Gastrocnemius medialis (tissue), 4 donors: Measurements from ENCODE around the gene STAMBPL1. TPM values are rescaled to one million over a fixed set of nuclear protein-coding genes. Genes with fewer than 3 reads are reported as not detected.

Source experiments
- ATAC-seq, 2 donors: fragments of 150-250 bp; one replicate each; pipeline ENCODE4 v1.9.1; 2016
- DNase-seq, 2 donors: peaks; one replicate each; pipeline ENCODE4 v3.0.0-alpha.2; 2019
- H3K27ac ChIP-seq, 4 donors: fragments of 200-600 bp; sonication (generic); 1 replicate in 1 of 4; 2 replicates in 3 of 4; pipeline ENCODE4 v1.5.1; 2016 to 2018; ENCODE audit warnings: mild to moderate bottlenecking in 2 of 4, moderate library complexity in 1 of 4
- H3K27me3 ChIP-seq, 3 donors: fragments of 200-600 bp; sonication (generic) in 2 of 3; 1 replicate in 1 of 3; 2 replicates in 2 of 3; pipeline versions ENCODE4 v1.5.1 to v1.6.0; 2016 to 2019; ENCODE audit warnings: mild to moderate bottlenecking in 1 of 3, moderate library complexity in 1 of 3
- H3K36me3 ChIP-seq, 2 donors: fragments of 200-600 bp; sonication (generic) in 1 of 2; one replicate each; pipeline ENCODE4 v1.5.1; 2017 to 2018
- H3K4me1 ChIP-seq, 2 donors: fragments of 200-600 bp; sonication (generic) in 1 of 2; one replicate each; pipeline ENCODE4 v1.5.1; 2016 to 2017; ENCODE audit warnings: mild to moderate bottlenecking in 2 of 2
- H3K4me3 ChIP-seq, 4 donors: fragments of 200-600 bp; sonication (generic) in 3 of 4; 1 replicate in 1 of 4; 2 replicates in 3 of 4; pipeline ENCODE4 v1.5.1; 2016 to 2019; ENCODE audit warnings: mild to moderate bottlenecking in 2 of 4
- H3K9me3 ChIP-seq, 3 donors: fragments of 200-600 bp; sonication (generic) in 2 of 3; 1 replicate in 1 of 3; 2 replicates in 2 of 3; pipeline ENCODE4 v1.5.1; 2016 to 2019
- CTCF ChIP-seq, 5 experiments: fragments of 450-650 bp in 3 of 5; fragments of 200-600 bp in 2 of 5; sonication (generic) in 2 of 5; IDR thresholded peaks in 4 of 5; conservative IDR thresholded peaks in 1 of 5; 1 replicate in 4 of 5; 2 replicates in 1 of 5; pipeline ENCODE4 v1.5.1; 2016 to 2019; ENCODE audit warnings: antibody characterized with exemption in 5 of 5, mild to moderate bottlenecking in 3 of 5, moderate library complexity in 3 of 5
- POLR2A ChIP-seq, 2 donors: fragments of 450-650 bp; IDR thresholded peaks; one replicate each; pipeline ENCODE4 v1.6.1; 2017; ENCODE audit warnings: antibody characterized with exemption in 2 of 2, mild to moderate bottlenecking in 2 of 2, moderate library complexity in 2 of 2
- in situ Hi-C, 4 donors: fragments of 200-750 bp; cut with MboI; loops; one replicate each; pipeline versions ENCODE4 v1.15.0 to v1.8.0; 2017; ENCODE audit warnings: low sequenced_read_pairs in 4 of 4
- intact Hi-C: fragments of 100-400 bp; cut with DNase I; formaldehyde crosslinking; loops from one replicate; pipeline ENCODE4 v1.15.1; 2023; ENCODE audit warnings: low total_unique reads
- total RNA-seq, 4 donors: library from RNA; depleted of rRNA; stranded (reverse); fragments of >200 nt; gene quantifications; one replicate each; pipeline versions ENCODE4 v1.1.0 to v1.2.3, GENCODE V29; 2016

The STAMBPL1 gene
- total RNA-seq, 4 donors from 2014 or later: 0.72 to 1.4 (median 1.0) TPM

- no peak overlapping the region for H3K4me3 ChIP-seq
- TF ChIP-seq POLR2A (IDR thresholded peaks at IDR 0.05) (no peak), CTCF (IDR thresholded peaks at IDR 0.05 in 4 of 5, conservative IDR thresholded peaks at IDR 0.05 in 1 of 5) (no peak)
- in situ Hi-C loops: no loop called here
These were observed 18.7 kb downstream of the STAMBPL1 start for GRCh38 chr10:88898727-88899126.

GRCh38 chr10:88899886-88900285 lies 19.8 kb downstream of the STAMBPL1 start:
- Histone ChIP-seq H3K36me3 (no peaks in the 10 kb centered on the region), H3K9me3 (no peaks in the 10 kb centered on the region), H3K4me3 (no peak overlapping the region), H3K4me1 (peaks cover 0 to 4% of the 10 kb centered on the region in 2 donors), H3K27ac (no peak overlapping the region), H3K27me3 (no peaks in the 10 kb centered on the region)
- ATAC-seq: no peak
- intact Hi-C loops: no loop called here
- in situ Hi-C loops: no loop called here
- TF ChIP-seq POLR2A (IDR thresholded peaks at IDR 0.05): no peak
- TF ChIP-seq CTCF (IDR thresholded peaks at IDR 0.05 in 4 of 5, conservative IDR thresholded peaks at IDR 0.05 in 1 of 5): no peak
- DNase-seq: no peak

More at GRCh38 chr10:88898727-88899126, 18.7 kb downstream of the STAMBPL1 start:
- Histone ChIP-seq H3K9me3 (no peaks in the 10 kb centered on the region), H3K27ac (no peak overlapping the region), H3K27me3 (no peaks in the 10 kb centered on the region), H3K4me1 (peaks cover 0 to 4% of the 10 kb centered on the region in 2 donors), H3K36me3 (no peaks in the 10 kb centered on the region)
- intact Hi-C loops: no loop called here
- ATAC-seq (no peak), DNase-seq (no peak)

GRCh38 chr10:88901206-88901983 lies 21.4 kb downstream of the STAMBPL1 start:
- no peak for DNase-seq
- no peak overlapping the region for H3K4me3 ChIP-seq
- no peak for ATAC-seq
- peaks cover 0 to 4% of the 10 kb centered on the region in 2 donors for H3K4me1 ChIP-seq
- in situ Hi-C loops (no loop called here), intact Hi-C loops (no loop called here)
- H3K27ac ChIP-seq: no peak overlapping the region
- no peaks in the 10 kb centered on the region for H3K27me3 ChIP-seq
- H3K36me3 ChIP-seq: no peaks in the 10 kb centered on the region
- TF ChIP-seq CTCF (IDR thresholded peaks at IDR 0.05 in 4 of 5, conservative IDR thresholded peaks at IDR 0.05 in 1 of 5) (no peak), POLR2A (IDR thresholded peaks at IDR 0.05) (no peak)
- no peaks in the 10 kb centered on the region for H3K9me3 ChIP-seq

- Histone ChIP-seq H3K4me1 (peaks cover 0 to 4% of the 10 kb centered on the region in 2 donors), H3K4me3 (no peak overlapping the region), H3K36me3 (no peaks in the 10 kb centered on the region), H3K27ac (no peak overlapping the region), H3K27me3 (no peaks in the 10 kb centered on the region), H3K9me3 (no peaks in the 10 kb centered on the region)
- intact Hi-C loops (no loop called here), in situ Hi-C loops (no loop called here)
- DNase-seq (no peak), ATAC-seq (no peak)
- TF ChIP-seq CTCF (IDR thresholded peaks at IDR 0.05 in 4 of 5, conservative IDR thresholded peaks at IDR 0.05 in 1 of 5) (no peak), POLR2A (IDR thresholded peaks at IDR 0.05) (no peak)
These were observed 22.1 kb downstream of the STAMBPL1 start for GRCh38 chr10:88901984-88902789.
